COLO668 (cell line): ENCODE measurements around the gene NELFB.
A peak's percentile ranks its signal among the peaks of the same experiment; 100 is the strongest.

Experiments
- DNase-seq: peaks from one replicate; lab custom pipeline; 2025; ENCODE audit not compliant: unreplicated experiment; lab: John Stamatoyannopoulos, UW

Gene NELFB

GRCh38 chr9:137267933-137268355 lies 12.8 kb downstream of the NELFB start:
- DNase-seq = no peak

- DNase-seq = peak; percentile 63
Measured at GRCh38 chr9:137268538-137269201, 13.5 kb downstream of the NELFB start.

GRCh38 chr9:137269231-137269772 lies 14.2 kb downstream of the NELFB start:
- DNase-seq = peak; percentile 63

DNA sequence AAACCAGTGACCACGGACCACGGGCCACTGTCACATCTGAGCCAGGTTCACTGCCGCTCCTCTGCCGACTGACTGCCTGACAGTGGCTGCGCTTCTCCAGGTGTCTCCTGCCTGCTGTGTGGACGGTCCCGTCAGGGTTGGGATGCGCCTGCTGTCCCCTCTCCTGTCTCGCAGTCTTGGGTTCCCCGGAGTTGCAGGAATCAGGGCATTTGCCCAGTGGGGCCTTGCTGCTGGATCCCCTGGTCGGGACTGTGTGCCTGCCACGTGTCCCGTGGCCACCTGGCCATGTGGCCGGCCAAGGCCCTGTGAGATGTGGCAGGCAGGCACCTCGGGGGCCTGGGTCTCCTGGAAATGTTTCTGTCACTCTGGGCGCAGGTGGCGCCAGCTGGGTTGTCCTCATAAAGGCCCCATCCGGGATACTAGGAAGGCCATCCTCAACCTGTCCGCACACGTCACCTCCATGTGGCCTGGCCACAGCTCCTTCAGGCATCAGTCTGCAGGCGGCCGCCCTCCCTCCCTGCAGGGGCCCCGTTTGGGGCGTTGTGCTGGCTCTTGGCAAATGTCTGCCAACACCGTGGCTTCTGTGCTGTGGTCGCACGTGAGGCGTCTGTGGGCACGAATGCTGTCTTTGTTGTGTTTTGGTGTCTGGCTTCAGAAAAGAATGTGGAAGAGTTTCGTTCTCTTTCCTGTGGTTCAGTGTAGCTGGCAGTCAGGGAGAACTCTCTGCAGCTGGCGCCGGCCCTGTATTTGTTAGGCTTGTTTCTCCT lies 16.0 kb downstream of the NELFB start:
- no peak for DNase-seq

- no peak for DNase-seq
Measured at GRCh38 chr9:137271696-137272076, 16.6 kb downstream of the NELFB start.

DNA sequence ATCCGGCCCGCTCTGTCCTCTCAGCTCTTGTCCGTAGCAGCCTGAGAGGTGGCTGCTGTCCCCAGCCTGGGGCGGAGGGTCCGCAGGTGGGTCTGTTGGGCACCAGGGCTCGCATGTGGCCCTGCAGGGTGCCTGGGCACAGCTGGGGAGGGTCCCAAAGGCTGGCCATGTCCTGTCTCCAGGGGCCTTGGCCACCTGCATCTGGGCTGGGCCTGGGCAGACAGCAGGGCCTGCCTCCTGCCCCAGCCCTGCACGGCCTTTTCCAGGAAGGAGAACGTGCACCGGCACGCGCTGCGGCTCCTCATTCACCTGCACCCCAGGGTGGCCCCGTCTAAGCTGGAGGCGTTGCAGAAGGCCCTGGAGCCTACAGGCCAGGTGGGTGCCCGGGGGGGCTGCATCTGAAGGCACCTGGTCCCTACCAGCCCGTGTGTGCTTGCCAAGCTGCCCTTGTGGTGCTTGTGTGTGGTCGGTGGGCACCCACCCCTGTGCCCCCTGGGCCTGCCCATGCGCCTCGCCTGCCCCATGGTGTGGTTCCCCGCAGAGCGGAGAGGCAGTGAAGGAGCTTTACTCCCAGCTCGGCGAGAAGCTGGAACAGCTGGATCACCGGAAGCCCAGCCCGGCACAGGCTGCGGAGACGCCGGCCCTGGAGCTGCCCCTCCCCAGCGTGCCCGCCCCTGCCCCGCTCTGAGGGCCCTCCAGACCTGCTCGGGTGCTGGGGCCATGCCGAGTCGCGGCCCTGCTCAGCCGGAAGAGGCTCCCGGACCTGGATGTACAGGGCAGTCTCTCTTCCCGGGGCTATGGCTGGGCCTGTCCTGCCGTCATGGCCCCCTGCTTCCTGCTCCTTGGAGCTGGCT lies 17.3 kb downstream of the NELFB start:
- DNase-seq = peak; percentile 77

- peak; percentile 78 for DNase-seq
Measured at GRCh38 chr9:137273095-137273490, 18.0 kb downstream of the NELFB start.

GRCh38 chr9:137273611-137274320 lies 18.6 kb downstream of the NELFB start:
- peak; percentile 88 for DNase-seq

DNA sequence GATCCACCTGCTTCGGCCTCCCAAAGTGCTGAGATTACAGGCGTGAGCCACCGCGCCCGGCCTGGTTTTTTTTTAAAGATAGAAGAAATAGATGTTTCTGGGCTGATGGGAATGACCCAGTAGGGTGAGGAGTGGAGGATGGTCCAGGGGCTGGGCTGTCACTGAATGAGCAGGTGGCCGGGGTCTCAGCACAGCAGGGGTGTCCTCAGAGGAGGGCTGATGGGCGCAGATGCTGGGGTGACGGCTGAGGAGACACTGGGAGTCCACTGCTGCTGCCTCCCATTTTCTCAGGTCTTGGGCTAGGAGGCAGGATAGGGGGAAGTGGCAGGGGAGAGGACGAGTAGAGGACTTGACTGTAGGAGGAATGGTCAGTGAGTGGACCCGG lies 20.1 kb downstream of the NELFB start:
- no peak for DNase-seq

DNA sequence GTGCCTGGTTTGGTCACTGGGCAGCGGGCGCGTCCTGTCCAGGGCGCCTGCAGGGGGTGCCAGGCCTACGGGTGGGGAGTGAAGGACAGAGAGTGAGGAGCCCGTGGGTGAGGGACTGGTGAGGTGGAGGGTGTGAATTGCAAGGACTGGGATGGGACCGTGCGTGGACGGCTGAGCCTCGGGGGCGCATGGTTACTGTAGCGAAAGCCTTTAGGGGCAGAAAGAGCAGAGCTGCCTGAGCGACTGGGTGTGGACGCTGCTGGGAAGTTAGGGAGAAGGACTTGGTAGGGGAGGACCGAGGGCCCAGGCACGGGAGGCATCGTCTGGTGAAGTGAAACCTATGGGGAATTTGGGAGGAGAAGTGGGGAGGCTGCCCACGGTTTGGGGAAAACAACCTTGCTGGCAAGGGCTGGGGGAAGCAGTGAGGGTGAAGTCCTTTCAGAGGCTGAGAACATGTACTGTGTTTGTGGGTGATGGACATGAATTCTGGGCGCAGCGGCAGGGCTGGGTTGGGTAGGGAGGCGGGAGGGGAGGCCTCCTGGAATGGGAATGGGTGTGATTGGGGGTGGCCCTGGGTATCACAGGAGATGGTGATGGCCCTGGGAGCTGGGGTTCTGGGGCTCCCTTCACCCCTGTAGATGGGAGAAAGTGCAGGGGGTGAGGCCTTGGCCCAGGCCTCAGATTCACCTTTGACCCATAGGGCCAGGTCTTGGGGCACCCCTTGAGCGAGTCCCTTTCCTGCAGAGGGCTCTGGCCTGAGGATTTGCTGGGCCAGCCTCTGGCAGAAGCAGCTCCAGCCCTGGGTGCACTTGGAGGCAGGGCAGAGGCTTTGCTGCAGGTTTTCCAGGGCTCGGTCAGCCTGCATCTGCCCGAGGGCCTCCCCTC lies 20.7 kb downstream of the NELFB start:
- no peak for DNase-seq

DNA sequence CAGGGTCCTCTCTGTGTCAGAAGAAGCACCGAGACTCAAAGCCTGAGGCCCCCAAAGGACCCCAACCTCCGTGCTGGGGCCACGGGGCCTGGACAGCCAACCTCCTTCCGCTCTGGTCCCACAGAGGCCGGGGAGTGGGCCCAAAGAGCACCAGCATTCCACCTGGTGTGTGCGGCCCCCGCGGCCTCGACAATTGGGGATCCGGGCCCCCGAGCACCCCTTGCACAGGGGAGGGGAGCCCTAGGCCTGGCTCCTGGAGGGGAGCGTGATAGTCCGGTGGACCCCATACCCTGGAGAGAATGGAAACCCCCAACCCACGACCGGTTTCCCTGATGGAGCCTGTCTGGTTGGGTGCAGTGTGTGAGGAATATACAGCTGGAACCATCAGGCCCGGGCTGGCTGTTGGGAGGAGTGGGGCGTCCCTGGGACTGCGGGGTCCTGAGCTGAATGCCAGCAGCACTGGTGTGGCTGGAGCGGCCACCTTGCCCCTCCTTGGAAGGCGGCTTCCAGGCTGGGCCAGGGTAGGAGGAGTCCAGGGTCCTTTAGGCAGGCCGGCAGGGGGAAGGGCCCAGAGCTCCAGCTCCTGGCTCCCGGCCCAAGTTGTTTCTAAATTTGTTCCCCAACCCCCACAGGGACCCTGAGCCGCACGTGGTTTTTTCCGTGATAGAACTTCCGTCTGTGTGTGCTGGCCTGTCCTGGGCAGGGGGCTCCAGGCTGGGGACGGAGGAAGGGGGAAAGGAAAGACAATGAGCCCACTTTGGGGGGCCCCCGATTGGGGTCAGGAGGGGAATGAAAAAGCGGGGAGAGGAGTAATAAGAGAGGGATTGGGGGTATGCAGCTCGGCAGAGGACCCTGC lies 21.6 kb downstream of the NELFB start:
- DNase-seq = peak; percentile 40

DNA sequence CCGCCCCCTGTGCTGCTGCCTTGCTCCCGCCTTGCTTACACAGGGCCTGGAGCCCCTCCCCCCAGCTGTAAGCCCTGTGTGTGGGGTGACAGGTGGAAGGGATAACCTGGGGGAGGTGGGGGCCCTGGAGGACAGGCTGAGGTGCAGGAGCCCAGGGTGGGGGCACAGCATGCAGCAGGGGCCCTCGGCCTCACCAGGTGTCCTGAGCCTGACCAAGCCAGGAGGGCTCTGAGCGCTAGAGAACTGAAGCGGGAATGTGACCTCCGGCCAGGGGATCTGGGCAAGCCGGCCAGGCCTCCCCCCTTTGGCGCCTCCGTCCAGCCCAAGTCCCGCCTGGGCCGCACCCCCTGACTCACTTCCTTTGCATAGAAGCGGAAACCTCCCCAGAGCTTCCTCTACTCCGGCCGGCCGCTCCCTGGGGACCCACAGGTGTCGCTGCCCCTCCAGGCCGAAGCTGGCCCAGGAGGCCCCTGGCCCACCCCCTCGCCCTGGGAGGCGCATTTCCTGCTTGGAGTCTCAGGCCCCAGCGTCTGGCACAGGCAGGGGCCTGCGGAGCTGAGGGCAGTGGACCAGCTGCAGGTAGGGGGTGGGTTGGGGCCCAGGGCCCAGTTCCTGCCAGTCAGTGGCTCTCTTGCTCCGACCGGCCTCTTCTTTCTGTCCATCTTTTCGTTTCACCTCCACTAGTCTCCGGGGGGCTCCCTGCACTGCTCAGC lies 22.4 kb downstream of the NELFB start, which contains the start of gene TOR4A:
Gene TOR4A, plus strand, starts transcription at position 398 of the 713 bp plus-strand sequence. CDS start 964 bp downstream, outside the sequence.
- DNase-seq = peak; percentile 69

DNA sequence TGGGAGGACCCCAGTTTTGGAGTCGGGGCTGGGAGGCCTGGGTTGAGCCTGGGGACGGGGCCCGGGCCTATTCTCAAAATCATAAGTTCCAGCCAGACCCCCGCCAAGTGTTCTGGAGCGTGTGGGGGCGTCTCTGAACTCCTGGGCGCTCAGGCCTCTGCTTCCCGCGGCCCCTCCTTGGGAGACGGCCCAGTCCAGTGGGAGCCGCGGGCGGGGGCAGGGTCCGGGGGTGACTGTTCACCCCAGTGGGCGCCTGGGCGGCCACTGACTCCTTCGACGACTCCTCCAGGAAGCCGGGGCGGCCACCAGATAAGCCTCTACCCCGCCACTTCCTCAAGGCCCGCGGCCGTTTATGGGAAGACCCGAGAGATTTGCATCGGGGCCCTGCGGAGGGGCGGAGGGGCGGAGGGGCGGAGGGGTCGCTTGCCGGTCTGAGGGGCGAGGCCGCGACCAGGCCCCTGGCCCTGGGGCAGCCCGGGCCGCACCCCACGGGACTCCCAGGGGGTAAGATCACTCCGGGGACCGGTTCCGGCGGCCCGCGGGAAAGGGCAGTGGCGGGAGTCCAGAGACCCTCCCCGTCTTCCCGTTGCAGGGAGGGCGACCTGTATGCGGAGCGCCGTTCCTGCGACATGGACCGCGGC lies 23.1 kb downstream of the NELFB start:
- DNase-seq = no peak

GRCh38 chr9:137278721-137279711 lies 23.9 kb downstream of the NELFB start:
- DNase-seq = no peak

- no peak for DNase-seq
Measured at GRCh38 chr9:137279741-137280473, 24.8 kb downstream of the NELFB start.
